Myocyte (in vitro differentiated cells): Measurements from ENCODE around the gene HACL1. TPM values are rescaled to one million over a fixed set of nuclear protein-coding genes. Genes with fewer than 3 reads are reported as not detected.
"Not testable (repeated sequence)": the region's sequence is repeated elsewhere in the genome, so short reads cannot be mapped to it uniquely, and the experiment has no call there.

Experiments used
- DNase-seq: peaks from one replicate; pipeline ENCODE4 v3.0.0-alpha.2; 2012; ENCODE audit warnings: low read depth
- total RNA-seq: library from RNA; depleted of rRNA; stranded (reverse); fragments of >200 nt; gene quantifications from 2 replicates; pipeline ENCODE4 v1.2.3, GENCODE V29; 2014

HACL1 gene
- total RNA-seq, 1 donor from 2014 or later: 11.2 TPM

- peak; percentile 74 for DNase-seq
Observed at GRCh38 chr3:15630646-15631350, 29.4 kb upstream of the HACL1 start.

DNA sequence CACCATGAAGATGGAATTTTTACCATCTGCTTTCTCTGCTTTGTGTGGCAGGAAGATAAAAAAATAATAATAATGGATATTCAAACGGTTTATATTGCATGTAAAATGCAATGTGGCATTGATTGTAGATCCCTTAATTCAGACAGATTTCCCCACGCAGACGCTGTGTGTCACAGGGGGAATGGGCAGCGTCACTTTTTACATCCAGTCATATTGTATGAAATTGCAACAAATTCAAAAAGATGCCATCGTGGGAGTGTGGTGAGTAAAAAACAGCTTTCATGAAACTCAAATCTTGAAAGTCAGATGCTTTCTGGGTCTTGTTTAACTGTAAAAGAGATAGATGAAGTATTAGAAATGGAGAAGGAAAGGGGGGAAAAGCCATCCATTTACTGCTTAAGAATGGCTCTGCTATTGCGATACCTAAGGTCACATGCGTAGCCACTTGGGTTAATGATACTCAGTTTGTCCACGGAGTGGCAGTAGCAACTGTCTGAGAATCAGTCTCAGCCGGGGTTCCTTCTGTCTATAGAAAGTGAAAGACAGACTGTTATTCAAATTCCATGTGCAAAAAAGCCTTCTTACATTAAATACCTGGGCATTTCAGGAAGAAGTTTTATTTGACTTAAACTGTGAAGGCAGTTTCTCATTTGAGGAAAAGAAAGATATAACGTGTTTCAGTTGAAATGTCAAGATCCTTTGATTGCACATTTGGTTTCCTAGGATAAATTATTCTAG is 28.7 kb upstream of the HACL1 start:
- peak; percentile 89 for DNase-seq

DNA sequence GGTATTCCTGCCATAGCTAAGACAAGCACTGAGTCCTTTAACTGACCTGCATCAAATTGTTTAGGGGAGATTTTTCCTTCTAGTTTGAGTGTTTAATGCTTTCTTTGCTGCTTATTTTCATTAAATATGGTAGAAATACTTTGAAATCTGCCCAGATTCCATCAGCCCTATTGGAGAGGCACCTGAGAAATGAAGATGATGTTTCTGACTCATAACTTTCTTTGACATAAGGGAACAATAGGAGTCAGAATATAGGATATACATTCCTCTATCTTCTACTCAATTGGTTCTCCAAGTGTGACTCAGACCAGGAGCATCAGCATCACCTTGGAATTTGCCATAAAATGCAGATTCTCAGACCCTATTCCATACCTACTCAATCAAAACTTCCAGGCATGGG is 27.6 kb upstream of the HACL1 start:
- DNase-seq: no peak

DNA sequence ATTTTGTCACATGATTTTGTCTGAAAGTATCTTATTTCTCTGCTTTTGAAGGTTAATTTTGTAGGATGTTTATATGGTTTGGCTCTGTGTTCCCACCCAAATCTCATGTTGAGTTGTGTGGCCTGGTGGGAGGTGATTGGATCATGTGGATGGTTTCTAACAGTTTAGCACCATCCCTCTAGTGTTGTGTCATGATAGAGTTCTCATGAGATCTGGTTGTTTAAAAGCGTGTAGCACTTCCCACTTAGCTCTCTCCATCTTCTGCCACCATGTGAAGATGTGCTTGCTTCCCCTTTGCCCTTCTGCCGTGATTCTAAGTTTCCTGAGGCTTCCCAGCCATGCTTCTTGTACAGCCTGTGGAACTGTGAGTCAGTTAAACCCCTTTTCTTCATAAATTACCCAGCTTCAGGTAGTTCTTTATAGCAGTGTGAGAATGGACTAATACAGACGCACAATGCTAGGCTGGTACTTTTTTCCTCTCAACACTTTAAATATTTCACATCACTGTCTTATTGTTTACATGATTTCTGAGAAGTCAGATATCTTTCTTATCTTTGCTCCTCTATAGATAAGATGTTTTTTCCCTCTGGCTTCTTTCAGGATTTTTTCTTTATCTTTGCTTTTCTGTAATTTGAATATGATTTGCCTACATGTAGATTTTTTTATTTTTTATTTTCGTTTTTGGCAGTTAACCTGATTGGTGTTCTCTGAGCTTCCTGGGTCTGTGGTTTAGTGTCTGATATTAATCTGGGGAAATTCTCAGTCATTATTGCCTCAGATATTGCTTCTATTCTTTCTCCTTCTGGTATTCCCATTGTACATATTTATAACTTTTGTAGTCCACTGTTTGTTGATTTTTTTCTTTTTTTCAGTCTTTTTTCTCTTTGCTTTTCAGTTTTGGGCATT is 22.4 kb upstream of the HACL1 start:
- DNase-seq: no peak

DNA sequence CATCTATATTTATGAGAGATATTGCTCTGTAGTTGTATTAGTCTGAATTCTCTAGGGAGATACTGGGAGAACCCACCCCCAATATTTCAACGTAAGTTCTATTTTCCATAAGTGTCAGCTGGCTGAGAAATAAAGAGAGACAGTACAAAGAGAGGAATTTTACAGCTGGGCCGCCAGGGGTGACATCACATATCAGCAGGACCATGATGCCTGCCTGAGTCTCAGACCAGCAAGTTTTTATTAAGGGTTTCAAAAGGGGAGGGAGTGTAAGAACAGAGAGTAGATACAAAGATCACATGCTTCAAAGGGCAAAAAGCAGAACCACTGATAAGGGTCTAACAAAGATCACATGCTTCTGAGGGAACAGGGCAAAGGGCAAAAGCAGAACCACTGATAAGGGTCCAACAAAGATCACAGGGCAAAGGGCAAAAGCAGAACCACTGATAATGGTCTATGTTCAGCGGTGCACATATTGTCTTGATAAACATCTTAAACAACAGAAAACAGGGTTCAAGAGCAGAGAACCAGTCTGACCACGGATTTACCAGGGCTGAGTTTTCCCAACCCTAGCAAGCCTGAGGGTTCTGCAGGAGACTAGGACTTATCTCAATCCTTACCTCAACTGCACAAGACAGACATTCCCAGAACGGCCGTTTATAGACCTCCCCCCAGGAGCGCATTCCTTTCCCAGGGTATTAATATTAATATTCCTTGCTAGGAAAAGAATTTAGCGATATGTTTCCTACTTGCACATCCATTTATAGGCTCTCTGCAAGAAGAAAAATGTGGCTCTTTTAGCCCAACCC is 18.5 kb upstream of the HACL1 start:
- not testable (repeated sequence) for DNase-seq

DNA sequence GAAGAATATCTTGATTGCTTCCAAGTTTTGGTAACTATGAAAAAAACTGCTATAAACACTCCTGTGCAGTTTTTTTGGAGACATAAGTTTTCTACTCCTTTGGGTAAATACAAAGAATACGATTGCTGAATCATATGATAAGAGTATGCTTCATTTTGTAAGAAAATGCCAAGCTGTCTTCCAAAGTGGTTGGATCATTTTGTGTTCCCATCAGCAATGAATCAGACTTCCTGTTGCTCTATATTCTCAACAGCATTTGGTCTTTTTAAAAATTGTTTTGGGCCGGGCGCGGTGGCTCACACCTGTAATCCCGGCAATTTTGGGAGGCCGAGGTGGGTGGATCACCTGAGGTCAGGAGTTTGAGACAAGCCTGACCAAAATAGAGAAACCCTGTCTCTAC is 14.7 kb upstream of the HACL1 start:
- no peak for DNase-seq

- no peak for DNase-seq
Observed at GRCh38 chr3:15614958-15615357, 13.6 kb upstream of the HACL1 start.

DNA sequence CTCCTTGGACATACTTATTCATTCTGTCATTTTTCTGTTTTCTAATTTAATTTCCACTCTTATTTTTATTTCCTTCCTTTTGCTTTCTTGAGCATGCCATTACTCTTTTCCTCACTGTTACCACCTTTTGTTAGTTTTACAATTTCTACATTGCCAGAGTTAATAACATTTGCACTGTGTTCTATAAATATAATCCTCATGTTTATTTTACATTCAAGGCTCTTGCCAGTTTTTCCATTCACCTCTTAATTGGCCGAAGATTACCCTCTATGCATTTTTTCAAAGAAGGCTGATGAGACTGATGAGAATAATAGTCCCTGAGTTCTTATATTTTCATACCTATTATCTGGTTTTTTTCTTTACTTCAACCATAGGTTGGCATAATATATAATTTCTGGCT is 10.6 kb upstream of the HACL1 start:
- DNase-seq: no peak

DNA sequence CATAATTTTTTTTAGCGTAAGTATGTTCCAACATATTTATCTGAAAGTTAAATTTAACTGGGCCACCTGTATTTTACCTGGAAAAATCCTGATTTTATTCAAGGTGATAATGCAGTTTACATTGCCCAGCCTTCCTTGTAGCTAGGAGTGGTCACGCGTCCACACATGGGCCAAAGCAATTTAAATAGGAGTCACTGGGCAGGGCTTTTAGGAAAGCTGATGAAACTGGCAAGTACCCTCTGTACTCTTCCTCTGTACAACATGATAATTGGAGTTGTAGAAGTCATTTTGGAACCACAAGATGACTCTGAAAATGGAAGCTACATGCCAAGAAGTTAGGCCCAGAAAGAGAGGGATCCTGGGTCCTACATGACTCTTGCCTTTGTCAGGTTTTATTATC is 9.6 kb upstream of the HACL1 start:
- no peak for DNase-seq

DNA sequence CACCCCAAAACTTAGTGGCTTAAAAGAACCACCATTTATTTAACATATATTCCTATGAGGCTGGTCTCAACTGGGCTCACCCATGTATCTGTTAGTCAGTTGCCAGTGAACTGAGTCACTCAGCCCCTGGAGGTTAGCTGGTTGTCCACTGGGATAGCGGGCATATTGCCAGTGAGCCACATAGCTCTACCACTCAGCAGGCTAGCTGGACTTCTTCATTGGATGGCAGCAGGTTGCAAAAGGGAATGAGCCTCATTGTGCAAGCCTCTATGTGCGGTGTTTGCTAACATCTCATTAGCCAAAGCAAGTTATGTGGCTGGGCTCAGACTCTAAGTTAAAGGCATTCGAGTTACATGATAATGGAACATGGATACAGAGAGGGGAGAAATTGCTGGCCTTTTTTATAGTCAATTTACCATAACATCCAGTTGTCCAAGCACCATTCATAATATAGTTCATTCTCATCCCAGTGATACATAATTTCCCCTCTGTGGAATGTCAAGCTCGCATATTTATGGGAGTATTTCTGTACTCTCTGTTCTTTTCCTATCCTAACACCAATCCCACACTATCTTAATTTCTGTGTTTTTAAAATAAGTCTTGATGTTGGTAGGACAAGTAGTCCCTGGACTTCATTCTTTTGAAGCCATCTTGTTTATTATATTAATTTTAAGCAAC is 8.9 kb upstream of the HACL1 start:
- DNase-seq: peak; percentile 83

GRCh38 chr3:15606434-15606891 is 5.1 kb upstream of the HACL1 start:
- no peak for DNase-seq

- DNase-seq: not testable (repeated sequence)
Observed at GRCh38 chr3:15604584-15604983, 3.2 kb upstream of the HACL1 start.

GRCh38 chr3:15602816-15603215 is 1.4 kb upstream of the HACL1 start:
- not testable (repeated sequence) for DNase-seq

- no peak for DNase-seq
Observed at GRCh38 chr3:15602146-15602536, 772 bp upstream of the HACL1 start.

DNA sequence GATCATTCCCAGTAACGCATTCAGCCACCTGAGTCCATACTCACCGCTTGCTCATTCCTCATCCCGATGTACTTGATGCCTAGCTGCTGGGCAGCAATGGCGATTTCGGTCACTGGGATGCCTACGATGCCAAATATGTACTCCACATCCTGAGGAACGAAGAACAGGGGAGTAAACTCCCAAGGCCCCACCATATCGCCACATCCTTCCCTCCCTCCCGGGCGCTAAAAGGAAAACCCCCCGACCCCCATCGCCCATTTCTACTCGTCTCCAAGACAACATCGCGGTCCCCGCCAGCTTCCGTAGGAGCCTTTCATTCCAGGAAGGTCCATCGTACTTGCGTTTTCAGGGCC is 347 bp downstream of the HACL1 start:
- DNase-seq: no peak

GRCh38 chr3:15595955-15596354 is 5.4 kb downstream of the HACL1 start:
- no peak for DNase-seq

GRCh38 chr3:15592968-15593367 is 8.4 kb downstream of the HACL1 start:
- no peak for DNase-seq

DNA sequence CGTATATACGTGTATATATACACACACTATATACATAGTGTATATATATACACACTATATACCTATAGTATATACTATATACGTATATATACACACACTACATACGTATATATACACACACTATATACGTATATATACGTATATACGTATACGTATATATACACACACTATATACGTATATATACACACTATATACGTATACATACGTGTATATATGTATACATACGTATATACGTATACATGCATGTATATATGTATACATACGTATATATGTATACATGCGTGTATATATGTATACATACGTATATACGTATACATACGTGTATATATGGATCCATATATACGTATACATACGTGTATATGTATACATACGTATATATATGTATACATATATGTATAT is 9.4 kb downstream of the HACL1 start:
- no peak for DNase-seq

DNA sequence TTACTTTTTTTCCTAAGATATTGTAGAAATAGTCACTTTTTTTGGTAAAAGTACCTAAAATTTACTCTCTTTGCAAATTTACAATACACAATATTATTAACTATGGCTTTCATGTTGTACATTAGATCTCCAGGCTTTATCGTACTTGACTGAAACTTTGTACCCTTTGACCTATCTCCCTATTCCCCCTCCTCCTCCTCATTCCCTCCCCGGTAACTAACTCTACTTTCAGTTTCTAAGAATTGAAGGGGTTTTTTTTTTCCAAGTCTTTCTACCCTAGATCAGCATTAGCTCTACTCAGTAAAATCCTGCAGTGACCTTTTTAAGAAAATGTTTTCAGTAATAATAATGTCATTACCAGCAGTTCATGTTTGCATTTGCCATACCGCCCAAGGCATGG is 10.1 kb downstream of the HACL1 start:
- no peak for DNase-seq

DNA sequence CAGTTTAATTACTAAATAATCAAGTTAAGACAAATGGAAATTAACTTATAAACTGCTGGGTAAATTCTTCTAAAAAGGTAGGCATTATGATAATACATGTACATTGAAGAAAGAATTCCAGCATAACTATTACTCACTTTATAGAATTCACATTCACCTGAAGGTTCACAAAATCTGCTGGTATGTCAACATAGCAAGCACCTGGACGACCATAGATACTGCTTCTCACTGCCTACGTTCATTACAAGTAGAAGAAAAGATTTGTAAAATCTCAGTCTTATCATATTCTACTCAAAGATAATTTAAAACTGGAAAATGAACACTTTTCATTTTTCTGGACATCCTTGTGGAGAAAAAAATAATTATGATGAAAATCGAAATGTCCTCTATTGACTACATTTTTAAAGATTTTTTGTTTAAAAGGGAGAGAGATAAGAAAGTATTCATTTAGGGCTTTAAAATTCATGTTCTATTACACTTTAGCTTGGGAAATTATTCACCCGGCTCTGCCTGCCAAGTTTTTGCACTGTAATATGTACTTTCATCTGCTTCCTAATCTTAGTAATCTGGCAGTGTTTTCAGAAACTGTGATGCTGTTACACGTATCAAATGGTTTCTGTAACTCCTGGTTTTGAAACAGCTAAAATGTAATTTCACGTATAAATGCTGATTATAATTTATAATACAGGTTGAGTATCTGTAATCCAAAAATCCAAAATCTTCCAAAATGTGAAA is 16.1 kb downstream of the HACL1 start:
- DNase-seq: no peak
